WTC11 (cell line): ENCODE results near the gene LMTK2. TPM values are rescaled to one million over a fixed set of nuclear protein-coding genes. Genes with fewer than 3 reads are reported as not detected.

ENCODE experiments used
- ATAC-seq: fragments of 200-7000 bp; cut with Tn5 transposase; 2 replicates; pipeline ENCODE4 v1.10.0; 2021; ENCODE audit warnings: mild to moderate bottlenecking, moderate library complexity
- CTCF ChIA-PET: fragments of 300-600 bp; sonication (Branson Sonifier 250); formaldehyde crosslinking; loops from one replicate; lab custom pipeline; 2021; ENCODE audit warnings: antibody characterized with exemption; lab: Charles Lee
- POLR2A ChIA-PET: fragments of 350-600 bp; sonication (Branson Sonifier 250); formaldehyde crosslinking; loops from one replicate; lab custom pipeline; 2021; ENCODE audit warnings: antibody characterized with exemption; lab: Charles Lee
- DNase-seq: peaks from one replicate; pipeline ENCODE4 v3.0.0; 2021; ENCODE audit warnings: low spot score
- H3K27ac Mint-ChIP-seq: 2 replicates; pipeline ENCODE4 v1.8.0; 2021; ENCODE audit warnings: mixed read lengths
- H3K27me3 Mint-ChIP-seq: 2 replicates; pipeline ENCODE4 v1.8.0; 2021; ENCODE audit warnings: low read depth, mild to moderate bottlenecking, moderate library complexity, mixed read lengths
- H3K36me3 Mint-ChIP-seq: 2 replicates; pipeline ENCODE4 v1.8.0; 2021; ENCODE audit warnings: mixed read lengths
- H3K4me1 Mint-ChIP-seq: 2 replicates; pipeline ENCODE4 v1.8.0; 2022; ENCODE audit warnings: mixed read lengths
- H3K4me3 Mint-ChIP-seq: 2 replicates; pipeline ENCODE4 v1.8.0; 2021; ENCODE audit warnings: mild to moderate bottlenecking, moderate library complexity, mixed read lengths
- H3K9me3 Mint-ChIP-seq: 2 replicates; pipeline ENCODE4 v1.8.0; 2021; ENCODE audit warnings: mixed read lengths
- JAZF1 ChIP-seq: fragments of 250-450 bp; sonication (Bioruptor Pico); IDR thresholded peaks from 2 replicates; pipeline ENCODE4 v1.9.0; 2021; ENCODE audit warnings: moderate library complexity, mild to moderate bottlenecking, inconsistent platforms
- JUN ChIP-seq: sonication (generic); formaldehyde crosslinking; IDR thresholded peaks from 2 replicates; pipeline ENCODE4 v1.8.0; 2023; ENCODE audit warnings: mild to moderate bottlenecking, missing genetic modification reagents
- MXD4 ChIP-seq: fragments of 250-450 bp; sonication (Bioruptor Pico); IDR thresholded peaks from 2 replicates; pipeline ENCODE4 v1.8.0; 2021; ENCODE audit warnings: mild to moderate bottlenecking, moderate library complexity, borderline replicate concordance
- NFE2L1 ChIP-seq: sonication (generic); formaldehyde crosslinking; IDR thresholded peaks from 2 replicates; pipeline ENCODE4 v1.8.1; 2023; ENCODE audit warnings: missing genetic modification reagents
- NR3C1 ChIP-seq: sonication (generic); formaldehyde crosslinking; conservative IDR thresholded peaks from 2 replicates; pipeline ENCODE4 v1.8.1; 2023; ENCODE audit warnings: low read depth, mild to moderate bottlenecking, missing genetic modification reagents
- RORB ChIP-seq: fragments of 250-450 bp; sonication (Bioruptor Pico); IDR thresholded peaks from 2 replicates; pipeline ENCODE4 v1.9.0; 2021; ENCODE audit warnings: mild to moderate bottlenecking
- SP1 ChIP-seq: sonication (generic); formaldehyde crosslinking; conservative IDR thresholded peaks from 2 replicates; pipeline ENCODE4 v1.8.1; 2022; ENCODE audit warnings: missing genetic modification reagents
- TEAD4 ChIP-seq: sonication (generic); formaldehyde crosslinking; IDR thresholded peaks from 2 replicates; pipeline ENCODE4 v1.8.0; 2022; ENCODE audit warnings: mild to moderate bottlenecking, missing genetic modification reagents
- ZMAT4 ChIP-seq: fragments of 250-450 bp; sonication (Bioruptor Pico); IDR thresholded peaks from 2 replicates; pipeline ENCODE4 v1.9.0; 2021; ENCODE audit warnings: mild to moderate bottlenecking
- ZNF317 ChIP-seq: sonication (generic); formaldehyde crosslinking; IDR thresholded peaks from 2 replicates; pipeline ENCODE4 v1.8.1; 2023; ENCODE audit warnings: low read depth, mild to moderate bottlenecking, moderate library complexity, missing genetic modification reagents, borderline replicate concordance
- ZNF512 ChIP-seq: sonication (generic); formaldehyde crosslinking; IDR thresholded peaks from 2 replicates; pipeline ENCODE4 v1.8.1; 2022; ENCODE audit warnings: missing genetic modification reagents, borderline replicate concordance
- ZNF532 ChIP-seq: fragments of 250-450 bp; sonication (Bioruptor Pico); IDR thresholded peaks from 2 replicates; pipeline ENCODE4 v1.9.0; 2021; ENCODE audit warnings: mild to moderate bottlenecking, borderline replicate concordance
- total RNA-seq: library from RNA; stranded (reverse); gene quantifications from 3 replicates; pipeline ENCODE4 v1.2.3, GENCODE V29; 2021
- TF ChIP-seq, protein P1 (sequence below): sonication (generic); formaldehyde crosslinking; IDR thresholded peaks from 2 replicates; pipeline ENCODE4 v1.8.0; 2023; ENCODE audit warnings: missing genetic modification reagents, mild to moderate bottlenecking, borderline replicate concordance
- TF ChIP-seq, protein P2 (sequence below): sonication (generic); formaldehyde crosslinking; IDR thresholded peaks from 2 replicates; pipeline ENCODE4 v1.8.0; 2023; ENCODE audit warnings: mild to moderate bottlenecking, missing genetic modification reagents
- TF ChIP-seq, protein P3 (sequence below): fragments of 250-450 bp; sonication (Bioruptor Pico); IDR thresholded peaks from 2 replicates; pipeline ENCODE4 v1.9.0; 2021; ENCODE audit warnings: moderate library complexity, mild to moderate bottlenecking, inconsistent platforms, borderline replicate concordance
- TF ChIP-seq, protein P4 (sequence below): fragments of 250-450 bp; sonication (Bioruptor Pico); conservative IDR thresholded peaks from 2 replicates; pipeline ENCODE4 v1.9.0; 2021; ENCODE audit warnings: mild to moderate bottlenecking
- TF ChIP-seq, protein P5 (sequence below): sonication (generic); formaldehyde crosslinking; IDR thresholded peaks from 2 replicates; pipeline ENCODE4 v1.8.1; 2023; ENCODE audit warnings: mild to moderate bottlenecking, missing genetic modification reagents

The LMTK2 gene
- total RNA-seq, 1 experiment from 2014 or later: 24.3 TPM

DNA sequence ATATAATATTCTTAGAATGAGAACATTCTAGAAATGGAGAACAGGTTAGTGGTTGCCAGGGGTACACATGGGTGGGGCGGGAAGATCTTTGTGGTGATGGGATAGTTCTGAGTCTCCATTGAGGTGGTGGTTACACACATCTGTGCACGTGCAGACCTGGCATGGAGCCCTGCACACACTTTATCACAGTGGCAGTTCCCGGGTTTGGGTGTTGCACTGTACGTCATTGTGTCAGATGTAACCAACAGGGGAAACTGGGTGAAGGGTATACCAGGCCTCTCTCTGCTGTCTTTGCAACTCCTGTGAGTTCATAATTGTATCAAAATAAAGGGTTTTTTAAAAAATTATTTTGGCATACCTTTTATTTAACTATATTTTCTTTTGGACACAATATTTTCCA, 51.1 kb downstream of the LMTK2 start:
- TF ChIP-seq, protein P1, sequence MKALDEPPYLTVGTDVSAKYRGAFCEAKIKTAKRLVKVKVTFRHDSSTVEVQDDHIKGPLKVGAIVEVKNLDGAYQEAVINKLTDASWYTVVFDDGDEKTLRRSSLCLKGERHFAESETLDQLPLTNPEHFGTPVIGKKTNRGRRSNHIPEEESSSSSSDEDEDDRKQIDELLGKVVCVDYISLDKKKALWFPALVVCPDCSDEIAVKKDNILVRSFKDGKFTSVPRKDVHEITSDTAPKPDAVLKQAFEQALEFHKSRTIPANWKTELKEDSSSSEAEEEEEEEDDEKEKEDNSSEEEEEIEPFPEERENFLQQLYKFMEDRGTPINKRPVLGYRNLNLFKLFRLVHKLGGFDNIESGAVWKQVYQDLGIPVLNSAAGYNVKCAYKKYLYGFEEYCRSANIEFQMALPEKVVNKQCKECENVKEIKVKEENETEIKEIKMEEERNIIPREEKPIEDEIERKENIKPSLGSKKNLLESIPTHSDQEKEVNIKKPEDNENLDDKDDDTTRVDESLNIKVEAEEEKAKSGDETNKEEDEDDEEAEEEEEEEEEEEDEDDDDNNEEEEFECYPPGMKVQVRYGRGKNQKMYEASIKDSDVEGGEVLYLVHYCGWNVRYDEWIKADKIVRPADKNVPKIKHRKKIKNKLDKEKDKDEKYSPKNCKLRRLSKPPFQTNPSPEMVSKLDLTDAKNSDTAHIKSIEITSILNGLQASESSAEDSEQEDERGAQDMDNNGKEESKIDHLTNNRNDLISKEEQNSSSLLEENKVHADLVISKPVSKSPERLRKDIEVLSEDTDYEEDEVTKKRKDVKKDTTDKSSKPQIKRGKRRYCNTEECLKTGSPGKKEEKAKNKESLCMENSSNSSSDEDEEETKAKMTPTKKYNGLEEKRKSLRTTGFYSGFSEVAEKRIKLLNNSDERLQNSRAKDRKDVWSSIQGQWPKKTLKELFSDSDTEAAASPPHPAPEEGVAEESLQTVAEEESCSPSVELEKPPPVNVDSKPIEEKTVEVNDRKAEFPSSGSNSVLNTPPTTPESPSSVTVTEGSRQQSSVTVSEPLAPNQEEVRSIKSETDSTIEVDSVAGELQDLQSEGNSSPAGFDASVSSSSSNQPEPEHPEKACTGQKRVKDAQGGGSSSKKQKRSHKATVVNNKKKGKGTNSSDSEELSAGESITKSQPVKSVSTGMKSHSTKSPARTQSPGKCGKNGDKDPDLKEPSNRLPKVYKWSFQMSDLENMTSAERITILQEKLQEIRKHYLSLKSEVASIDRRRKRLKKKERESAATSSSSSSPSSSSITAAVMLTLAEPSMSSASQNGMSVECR (CRISPR knock-in tag): no peak
- TF ChIP-seq MXD4 (CRISPR knock-in tag) (no peak), NFE2L1 (CRISPR knock-in tag) (no peak), TEAD4 (CRISPR knock-in tag) (no peak), ZNF512 (CRISPR knock-in tag) (no peak), ZNF532 (CRISPR knock-in tag) (no peak), NR3C1 (CRISPR knock-in tag) (no peak), ZMAT4 (CRISPR knock-in tag) (no peak), RORB (CRISPR knock-in tag) (no peak), JUN (CRISPR knock-in tag) (no peak), SP1 (CRISPR knock-in tag) (no peak), ZNF317 (CRISPR knock-in tag) (no peak), JAZF1 (no peak)
- TF ChIP-seq, protein P2, sequence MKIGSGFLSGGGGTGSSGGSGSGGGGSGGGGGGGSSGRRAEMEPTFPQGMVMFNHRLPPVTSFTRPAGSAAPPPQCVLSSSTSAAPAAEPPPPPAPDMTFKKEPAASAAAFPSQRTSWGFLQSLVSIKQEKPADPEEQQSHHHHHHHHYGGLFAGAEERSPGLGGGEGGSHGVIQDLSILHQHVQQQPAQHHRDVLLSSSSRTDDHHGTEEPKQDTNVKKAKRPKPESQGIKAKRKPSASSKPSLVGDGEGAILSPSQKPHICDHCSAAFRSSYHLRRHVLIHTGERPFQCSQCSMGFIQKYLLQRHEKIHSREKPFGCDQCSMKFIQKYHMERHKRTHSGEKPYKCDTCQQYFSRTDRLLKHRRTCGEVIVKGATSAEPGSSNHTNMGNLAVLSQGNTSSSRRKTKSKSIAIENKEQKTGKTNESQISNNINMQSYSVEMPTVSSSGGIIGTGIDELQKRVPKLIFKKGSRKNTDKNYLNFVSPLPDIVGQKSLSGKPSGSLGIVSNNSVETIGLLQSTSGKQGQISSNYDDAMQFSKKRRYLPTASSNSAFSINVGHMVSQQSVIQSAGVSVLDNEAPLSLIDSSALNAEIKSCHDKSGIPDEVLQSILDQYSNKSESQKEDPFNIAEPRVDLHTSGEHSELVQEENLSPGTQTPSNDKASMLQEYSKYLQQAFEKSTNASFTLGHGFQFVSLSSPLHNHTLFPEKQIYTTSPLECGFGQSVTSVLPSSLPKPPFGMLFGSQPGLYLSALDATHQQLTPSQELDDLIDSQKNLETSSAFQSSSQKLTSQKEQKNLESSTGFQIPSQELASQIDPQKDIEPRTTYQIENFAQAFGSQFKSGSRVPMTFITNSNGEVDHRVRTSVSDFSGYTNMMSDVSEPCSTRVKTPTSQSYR (CRISPR knock-in tag): no peak
- TF ChIP-seq, protein P3, sequence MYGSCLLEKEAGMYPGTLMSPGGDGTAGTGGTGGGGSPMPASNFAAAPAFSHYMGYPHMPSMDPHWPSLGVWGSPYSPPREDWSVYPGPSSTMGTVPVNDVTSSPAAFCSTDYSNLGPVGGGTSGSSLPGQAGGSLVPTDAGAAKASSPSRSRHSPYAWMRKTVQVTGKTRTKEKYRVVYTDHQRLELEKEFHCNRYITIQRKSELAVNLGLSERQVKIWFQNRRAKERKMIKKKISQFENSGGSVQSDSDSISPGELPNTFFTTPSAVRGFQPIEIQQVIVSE (CRISPR knock-in tag): no peak
- TF ChIP-seq, protein P4, sequence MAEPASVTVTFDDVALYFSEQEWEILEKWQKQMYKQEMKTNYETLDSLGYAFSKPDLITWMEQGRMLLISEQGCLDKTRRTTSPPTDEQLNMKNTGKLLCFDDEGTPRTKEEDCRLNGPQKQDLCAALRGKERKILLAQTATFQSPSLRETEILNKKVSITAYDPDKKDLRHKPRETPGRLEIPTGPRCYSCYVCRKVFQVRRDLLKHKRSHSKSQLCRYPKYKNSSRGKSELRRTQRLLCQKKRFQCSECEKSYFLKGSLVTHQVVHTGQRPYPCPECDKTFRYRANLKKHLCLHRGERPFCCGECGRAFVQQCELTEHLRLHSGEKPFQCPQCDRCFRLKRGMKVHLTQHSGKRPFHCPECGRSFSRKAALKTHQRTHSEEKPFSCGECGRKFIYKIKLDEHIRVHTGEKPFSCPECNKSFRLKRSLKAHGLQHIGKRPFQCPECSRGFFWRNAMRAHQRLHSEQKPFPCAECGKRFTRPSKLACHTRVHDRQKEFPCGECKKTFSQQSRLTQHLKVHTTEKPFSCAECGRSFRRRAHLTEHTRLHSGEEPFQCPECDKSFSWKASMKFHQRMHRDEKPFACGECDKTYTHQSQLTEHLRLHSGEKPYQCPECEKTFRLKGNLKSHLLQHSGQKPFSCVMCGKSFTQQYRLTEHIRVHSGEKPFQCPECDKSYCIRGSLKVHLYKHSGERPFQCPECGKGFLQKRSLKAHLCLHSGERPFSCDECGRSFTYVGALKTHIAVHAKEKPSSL: no peak
- TF ChIP-seq, protein P5, sequence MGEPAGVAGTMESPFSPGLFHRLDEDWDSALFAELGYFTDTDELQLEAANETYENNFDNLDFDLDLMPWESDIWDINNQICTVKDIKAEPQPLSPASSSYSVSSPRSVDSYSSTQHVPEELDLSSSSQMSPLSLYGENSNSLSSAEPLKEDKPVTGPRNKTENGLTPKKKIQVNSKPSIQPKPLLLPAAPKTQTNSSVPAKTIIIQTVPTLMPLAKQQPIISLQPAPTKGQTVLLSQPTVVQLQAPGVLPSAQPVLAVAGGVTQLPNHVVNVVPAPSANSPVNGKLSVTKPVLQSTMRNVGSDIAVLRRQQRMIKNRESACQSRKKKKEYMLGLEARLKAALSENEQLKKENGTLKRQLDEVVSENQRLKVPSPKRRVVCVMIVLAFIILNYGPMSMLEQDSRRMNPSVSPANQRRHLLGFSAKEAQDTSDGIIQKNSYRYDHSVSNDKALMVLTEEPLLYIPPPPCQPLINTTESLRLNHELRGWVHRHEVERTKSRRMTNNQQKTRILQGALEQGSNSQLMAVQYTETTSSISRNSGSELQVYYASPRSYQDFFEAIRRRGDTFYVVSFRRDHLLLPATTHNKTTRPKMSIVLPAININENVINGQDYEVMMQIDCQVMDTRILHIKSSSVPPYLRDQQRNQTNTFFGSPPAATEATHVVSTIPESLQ (CRISPR knock-in tag): no peak
- ChIA-PET CTCF (no interaction called here), POLR2A (no interaction called here)
- Mint-ChIP-seq H3K4me1 (no peaks in the 10 kb centered on the region), H3K27me3 (no peaks in the 10 kb centered on the region), H3K27ac (no peak overlapping the region), H3K36me3 (peaks cover 44% of the 10 kb centered on the region), H3K9me3 (no peaks in the 10 kb centered on the region), H3K4me3 (no peak overlapping the region)
- ATAC-seq: no peak
- DNase-seq: no peak
